Measurements from ENCODE around the gene RPGR.

The RPGR gene
- long read RNA-seq, full-length matches to known transcripts = 31 of 110 reads
- long read RNA-seq, partial matches to known transcripts = 49 of 110 reads
- long read RNA-seq, other reads (novel, unspliced or antisense) = 30 of 110 reads

GRCh38 chrX:38327007-38327774 is at the start of gene RPGR:
Gene RPGR, minus strand, starts transcription at chrX:38327509. Its CDS starts 142 bp downstream, at chrX:38327367.
- Histone ChIP-seq H3K4me3 (replicated peaks; ENCODE audit: insufficient read depth, low read length) (peak within 1 kb of the TSS; percentile 64), H3K27me3 (ENCODE audit: insufficient read depth, poor library complexity, severe bottlenecking) (no peaks in the 10 kb centered on the region), H3K27ac (replicated peaks) (peak within 1 kb of the TSS; percentile 94)

GRCh38 chrX:38376747-38377146 is 49.4 kb upstream of the RPGR start:
- DNase-seq (ENCODE audit: low read depth in 1 of 2, low spot score in 1 of 2) = no peak
- TF ChIP-seq GABPA (IDR thresholded peaks at IDR 0.05; ENCODE audit: low read depth) (no peak), REST (IDR thresholded peaks at IDR 0.05; ENCODE audit: insufficient replicate concordance, low read depth) (no peak), SPI1 (IDR thresholded peaks at IDR 0.05; ENCODE audit: borderline replicate concordance, low read depth) (no peak), CTCF (IDR thresholded peaks at IDR 0.05; ENCODE audit: insufficient read depth, low read length) (no peak), POLR2AphosphoS5 (IDR thresholded peaks at IDR 0.05; ENCODE audit: low read depth) (no peak)
- Histone ChIP-seq H3K4me3 (replicated peaks; ENCODE audit: insufficient read depth, low read length) (no peak overlapping the region), H3K27ac (replicated peaks) (no peak overlapping the region), H3K27me3 (ENCODE audit: insufficient read depth, poor library complexity, severe bottlenecking) (peaks cover 3% of the 10 kb centered on the region)

More at GRCh38 chrX:38327007-38327774, at the start of gene RPGR:
- DNase-seq (ENCODE audit: low read depth in 1 of 2, low spot score in 1 of 2) = peak; percentile 72 to 95
- TF ChIP-seq CTCF (IDR thresholded peaks at IDR 0.05; ENCODE audit: insufficient read depth, low read length) (peak; percentile 57), POLR2AphosphoS5 (IDR thresholded peaks at IDR 0.05; ENCODE audit: low read depth) (peak; percentile 71), REST (IDR thresholded peaks at IDR 0.05; ENCODE audit: insufficient replicate concordance, low read depth) (no peak)

- Histone ChIP-seq H3K27ac (replicated peaks) (no peak overlapping the region), H3K27me3 (ENCODE audit: insufficient read depth, poor library complexity, severe bottlenecking) (peaks cover 3% of the 10 kb centered on the region), H3K4me3 (replicated peaks; ENCODE audit: insufficient read depth, low read length) (no peak overlapping the region)
- no peak for TF ChIP-seq POLR2AphosphoS5 (IDR thresholded peaks at IDR 0.05; ENCODE audit: low read depth)
- no peak for TF ChIP-seq CTCF (IDR thresholded peaks at IDR 0.05; ENCODE audit: insufficient read depth, low read length)
- no peak for TF ChIP-seq SPI1 (IDR thresholded peaks at IDR 0.05; ENCODE audit: borderline replicate concordance, low read depth)
- TF ChIP-seq REST (IDR thresholded peaks at IDR 0.05; ENCODE audit: insufficient replicate concordance, low read depth) = no peak
- no peak for TF ChIP-seq GABPA (IDR thresholded peaks at IDR 0.05; ENCODE audit: low read depth)
- peak in 1 of 2 experiments; percentile 20 for DNase-seq (ENCODE audit: low read depth in 1 of 2, low spot score in 1 of 2)
Measured at GRCh38 chrX:38375891-38376290, 48.6 kb upstream of the RPGR start.

Data from HL-60 (cell line).